C4-2B (cell line): ENCODE data around the gene SMIM31.

Experiments
- H3K27ac ChIP-seq: fragments of 450-650 bp; 2 replicates; pipeline ENCODE4 v1.5.1; 2017
- CTCF ChIP-seq: fragments of 450-650 bp; conservative IDR thresholded peaks from 2 replicates; pipeline ENCODE4 v1.5.1; 2017; ENCODE audit warnings: mild to moderate bottlenecking
- ZFX ChIP-seq: fragments of 450-650 bp; IDR thresholded peaks from 2 replicates; pipeline ENCODE4 v1.6.1; 2017

The SMIM31 gene

DNA sequence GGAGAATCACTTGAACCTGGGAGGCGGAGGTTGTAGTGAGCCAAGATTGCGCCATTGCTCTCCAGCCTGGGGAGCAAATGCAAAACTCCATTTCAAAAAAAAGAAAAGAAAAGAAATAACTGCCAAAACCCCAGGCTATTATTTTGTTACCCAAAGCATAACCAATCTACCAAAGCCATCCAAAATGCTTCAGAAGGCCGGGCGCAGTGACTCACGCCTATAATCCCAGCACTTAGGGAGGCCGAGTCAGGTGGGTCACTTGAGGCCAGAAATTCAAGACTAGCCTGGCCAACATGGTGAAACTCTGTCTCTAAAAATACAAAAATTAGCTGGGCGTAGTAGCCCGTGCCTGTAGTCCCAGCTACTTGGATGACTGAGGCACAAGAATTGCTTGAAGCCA lies 49.8 kb downstream of the SMIM31 start:
- TF ChIP-seq CTCF (no peak), ZFX (no peak)
- H3K27ac ChIP-seq = no peak overlapping the region

DNA sequence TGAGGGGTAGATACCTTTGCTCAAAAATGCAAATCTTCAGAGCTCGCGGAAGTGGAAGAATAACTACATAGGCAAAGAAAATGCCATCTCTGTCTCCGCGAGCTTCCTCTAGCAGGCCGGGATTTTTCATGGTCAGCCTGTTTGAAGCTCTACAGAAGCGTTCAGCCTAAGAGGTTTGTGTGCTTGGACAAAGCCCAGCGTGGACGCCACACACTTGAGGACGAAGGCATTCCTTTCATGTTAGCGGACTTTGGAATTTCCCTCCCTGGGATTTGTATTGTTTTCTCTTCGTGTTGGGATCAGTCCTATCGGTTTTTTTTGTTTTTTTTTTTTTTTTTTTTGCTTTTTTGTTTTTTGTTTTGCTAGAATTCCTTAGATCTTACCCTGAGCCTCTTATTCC lies 53.7 kb downstream of the SMIM31 start:
- TF ChIP-seq ZFX (no peak), CTCF (no peak)
- no peak overlapping the region for H3K27ac ChIP-seq

GRCh38 chr4:164813554-164813953 lies 59.6 kb downstream of the SMIM31 start:
- H3K27ac ChIP-seq = no peak overlapping the region

GRCh38 chr4:164815711-164816110 lies 61.8 kb downstream of the SMIM31 start:
- H3K27ac ChIP-seq = no peak overlapping the region
- TF ChIP-seq CTCF (no peak), ZFX (no peak)

More at GRCh38 chr4:164813554-164813953, 59.6 kb downstream of the SMIM31 start:
- TF ChIP-seq ZFX = no peak
- no peak for TF ChIP-seq CTCF

DNA sequence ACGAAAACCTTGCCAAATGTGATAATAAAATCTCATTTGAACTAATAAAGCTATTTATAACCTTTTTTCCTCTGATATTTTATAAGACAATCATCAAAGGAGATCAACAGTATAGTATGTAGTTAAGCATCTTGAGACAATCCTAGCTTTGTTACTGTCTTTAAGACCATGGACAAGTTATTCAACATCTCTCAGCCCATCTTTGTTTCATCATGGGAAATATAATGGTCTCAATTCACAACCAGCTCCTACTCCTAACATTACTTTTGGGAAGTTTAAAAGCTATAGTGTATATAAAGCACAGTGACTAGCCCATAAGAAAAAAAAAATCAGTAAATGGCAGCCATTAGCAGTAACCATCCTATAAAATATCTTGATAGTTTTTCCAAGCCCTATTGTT lies 65.4 kb downstream of the SMIM31 start:
- H3K27ac ChIP-seq = no peak overlapping the region
- TF ChIP-seq ZFX (no peak), CTCF (no peak)

DNA sequence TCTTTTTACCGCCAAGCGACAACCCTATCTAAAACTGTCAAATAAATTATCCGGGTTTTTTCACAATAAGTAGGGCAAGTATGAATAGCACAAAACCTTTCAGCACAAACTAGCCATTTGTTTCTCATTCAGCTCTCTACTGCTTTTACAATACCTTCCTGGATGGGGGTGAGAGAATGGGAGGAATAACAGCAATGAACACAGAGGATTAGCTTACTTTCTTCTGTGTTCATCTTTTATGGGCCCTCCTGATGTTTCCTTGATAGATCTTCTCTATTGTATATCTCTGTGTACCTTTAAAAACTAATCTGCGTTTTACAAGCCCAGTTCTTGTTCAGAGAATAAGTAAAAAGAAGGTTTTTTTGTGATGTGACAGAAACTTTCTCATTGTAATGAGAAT lies 67.8 kb downstream of the SMIM31 start:
- H3K27ac ChIP-seq = no peak overlapping the region
- no peak for TF ChIP-seq CTCF
- no peak for TF ChIP-seq ZFX

- TF ChIP-seq ZFX (no peak), CTCF (no peak)
- no peak overlapping the region for H3K27ac ChIP-seq
Observed at GRCh38 chr4:164824581-164824980, 70.7 kb downstream of the SMIM31 start.
